Measurements from ENCODE around the gene CDK6. TPM values are rescaled to one million over a fixed set of nuclear protein-coding genes. Genes with fewer than 3 reads are reported as not detected.

Gene CDK6
- total RNA-seq, 4 donors from 2014 or later, result 19.7 to 51.1 (median 33.8) TPM

DNA sequence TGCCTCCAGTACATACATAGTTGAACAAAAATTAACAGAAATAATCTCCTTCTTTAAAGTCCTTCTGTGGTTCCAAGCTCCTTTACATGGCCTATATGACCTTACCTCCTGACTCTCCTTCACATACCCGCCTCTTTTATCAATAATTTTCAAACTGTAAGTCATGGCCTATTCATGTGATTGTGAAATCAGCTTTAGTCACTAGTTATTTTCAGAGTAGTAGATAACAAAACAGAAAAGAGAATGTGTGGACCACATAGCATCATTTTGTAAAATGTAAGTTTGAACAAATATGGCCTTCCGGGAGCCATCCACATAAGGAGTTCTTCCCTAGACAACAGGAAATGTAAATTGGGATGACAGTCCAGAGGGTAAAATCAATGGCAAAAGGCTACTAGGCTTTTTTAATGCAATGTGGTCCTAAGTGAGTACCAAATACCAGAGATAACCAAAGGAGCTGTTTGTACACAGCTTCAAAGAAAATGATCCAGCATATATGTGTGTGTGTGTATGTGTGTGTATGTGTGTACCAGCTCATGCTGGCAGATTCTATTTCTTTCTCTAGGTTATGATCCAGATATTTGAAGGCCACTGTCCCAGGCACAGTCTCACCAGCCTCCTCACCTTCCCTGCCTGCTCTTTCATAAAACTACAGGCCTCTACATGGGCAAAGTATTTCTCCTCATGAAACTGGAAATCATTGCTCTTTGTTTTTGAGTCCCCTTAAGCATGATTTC lies 233.9 kb downstream of the CDK6 start:
- 68 to 86% methylated on average over 1 to 2 of the region's 2 CpGs for WGBS, 2 donors (ENCODE audit: low coverage in 1 of 2)
- no peak for ATAC-seq
- no peaks in the 10 kb centered on the region for H3K4me1 ChIP-seq

DNA sequence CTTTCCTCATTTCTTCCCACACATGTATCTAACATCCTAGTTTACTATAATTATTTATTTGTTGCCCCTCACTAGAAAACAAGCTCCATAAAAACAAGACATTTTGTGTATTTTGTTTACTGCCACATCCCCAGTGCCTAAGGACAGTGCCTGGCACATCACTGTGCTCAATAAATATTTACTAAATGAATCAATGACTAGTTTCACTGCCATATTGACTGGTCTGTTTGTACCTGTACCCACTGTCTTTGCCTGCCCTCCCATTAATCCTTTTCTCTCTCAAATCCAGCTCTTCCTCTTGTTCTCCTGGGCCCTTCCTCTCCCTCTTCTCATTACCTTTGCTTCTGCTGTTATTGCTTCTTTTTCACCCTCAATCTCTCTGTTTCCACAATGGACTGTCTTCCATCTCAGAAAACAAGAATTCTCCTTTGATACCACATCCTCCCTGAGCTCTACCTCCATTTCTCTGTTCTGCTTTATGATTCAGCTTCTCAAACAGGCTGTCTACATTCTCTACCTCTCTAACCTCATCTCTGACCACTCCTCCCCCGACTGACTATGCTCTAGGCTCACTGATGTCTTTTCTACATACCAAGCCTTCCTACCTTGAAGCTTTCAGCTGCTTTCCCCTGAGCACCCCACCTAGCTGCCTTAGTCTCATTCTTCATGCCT lies 237.9 kb downstream of the CDK6 start:
- WGBS, 2 donors (ENCODE audit: low coverage in 1 of 2), result 40 to 46% methylated on average over 1 of the region's 1 CpG
- Histone ChIP-seq H3K4me3 (no peak overlapping the region), H3K4me1 (no peaks in the 10 kb centered on the region), H3K27me3 (no peaks in the 10 kb centered on the region), H3K36me3 (no peaks in the 10 kb centered on the region), H3K27ac (no peak overlapping the region), H3K9me3 (no peaks in the 10 kb centered on the region)
- ATAC-seq, result no peak
- TF ChIP-seq, protein P1, sequence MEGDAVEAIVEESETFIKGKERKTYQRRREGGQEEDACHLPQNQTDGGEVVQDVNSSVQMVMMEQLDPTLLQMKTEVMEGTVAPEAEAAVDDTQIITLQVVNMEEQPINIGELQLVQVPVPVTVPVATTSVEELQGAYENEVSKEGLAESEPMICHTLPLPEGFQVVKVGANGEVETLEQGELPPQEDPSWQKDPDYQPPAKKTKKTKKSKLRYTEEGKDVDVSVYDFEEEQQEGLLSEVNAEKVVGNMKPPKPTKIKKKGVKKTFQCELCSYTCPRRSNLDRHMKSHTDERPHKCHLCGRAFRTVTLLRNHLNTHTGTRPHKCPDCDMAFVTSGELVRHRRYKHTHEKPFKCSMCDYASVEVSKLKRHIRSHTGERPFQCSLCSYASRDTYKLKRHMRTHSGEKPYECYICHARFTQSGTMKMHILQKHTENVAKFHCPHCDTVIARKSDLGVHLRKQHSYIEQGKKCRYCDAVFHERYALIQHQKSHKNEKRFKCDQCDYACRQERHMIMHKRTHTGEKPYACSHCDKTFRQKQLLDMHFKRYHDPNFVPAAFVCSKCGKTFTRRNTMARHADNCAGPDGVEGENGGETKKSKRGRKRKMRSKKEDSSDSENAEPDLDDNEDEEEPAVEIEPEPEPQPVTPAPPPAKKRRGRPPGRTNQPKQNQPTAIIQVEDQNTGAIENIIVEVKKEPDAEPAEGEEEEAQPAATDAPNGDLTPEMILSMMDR (IDR thresholded peaks at IDR 0.05), result no peak
- no peak for TF ChIP-seq POLR2A (IDR thresholded peaks at IDR 0.05)
- no peak for TF ChIP-seq EP300 (IDR thresholded peaks at IDR 0.05)
- no peak for TF ChIP-seq POLR2AphosphoS5 (IDR thresholded peaks at IDR 0.05)

More for the DNA sequence above, 233.9 kb downstream of the CDK6 start:
- TF ChIP-seq, protein P1 (IDR thresholded peaks at IDR 0.05), result no peak
- TF ChIP-seq POLR2A (IDR thresholded peaks at IDR 0.05) (no peak), POLR2AphosphoS5 (IDR thresholded peaks at IDR 0.05) (no peak), EP300 (IDR thresholded peaks at IDR 0.05) (no peak)
- Histone ChIP-seq H3K36me3 (no peaks in the 10 kb centered on the region), H3K9me3 (no peaks in the 10 kb centered on the region), H3K4me3 (no peak overlapping the region), H3K27ac (no peak overlapping the region), H3K27me3 (no peaks in the 10 kb centered on the region)

DNA sequence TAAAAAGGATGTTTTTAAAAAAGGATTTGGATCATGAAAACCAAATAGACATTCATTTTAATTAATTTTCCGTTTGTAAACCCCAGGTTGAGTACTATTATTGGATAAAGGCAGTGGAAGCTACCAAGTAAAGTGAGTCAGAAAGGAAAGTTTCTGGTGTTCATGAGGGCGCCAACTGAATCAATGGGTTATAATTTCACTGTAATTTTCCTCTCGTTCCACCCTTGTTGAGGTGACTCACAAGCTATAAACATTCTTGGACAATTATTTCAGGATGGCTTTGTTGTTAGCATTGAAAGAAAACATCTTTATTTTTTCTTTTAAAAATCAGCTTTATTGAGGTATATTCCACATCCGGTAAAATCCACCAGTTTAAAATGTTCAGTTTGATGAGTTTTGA lies 241.1 kb downstream of the CDK6 start:
- no peak for ATAC-seq
- no peaks in the 10 kb centered on the region for H3K27me3 ChIP-seq
- TF ChIP-seq EP300 (IDR thresholded peaks at IDR 0.05) (no peak), POLR2A (IDR thresholded peaks at IDR 0.05) (no peak), POLR2AphosphoS5 (IDR thresholded peaks at IDR 0.05) (no peak)
- TF ChIP-seq, protein P1 (IDR thresholded peaks at IDR 0.05), result no peak
- H3K9me3 ChIP-seq, result no peaks in the 10 kb centered on the region
- H3K36me3 ChIP-seq, result no peaks in the 10 kb centered on the region
- no peak overlapping the region for H3K4me3 ChIP-seq
- peaks cover 0 to 8% (median 3%) of the 10 kb centered on the region in 3 donors for H3K4me1 ChIP-seq
- no peak overlapping the region for H3K27ac ChIP-seq
- 62 to 69% methylated on average over 4 of the region's 4 CpGs for WGBS, 2 donors (ENCODE audit: low coverage in 1 of 2)

DNA sequence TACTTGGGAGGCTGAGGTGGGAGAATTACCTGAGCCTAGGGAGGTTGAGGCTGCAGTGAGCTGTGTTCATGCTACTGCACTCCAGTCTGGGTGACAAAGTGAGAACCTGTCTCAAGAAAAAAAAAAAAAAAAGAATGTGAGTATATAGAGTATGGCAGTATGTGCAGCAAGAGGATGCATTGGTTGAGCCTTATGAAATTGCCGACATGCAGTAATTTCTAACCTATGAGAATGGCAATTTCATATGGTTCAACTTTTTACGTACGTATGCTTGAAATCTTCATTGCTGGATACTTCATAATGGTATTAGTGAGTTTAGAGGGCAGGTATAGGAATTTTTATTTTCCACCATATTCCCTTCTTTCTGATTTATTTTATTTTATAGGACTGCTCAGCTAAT lies 241.6 kb downstream of the CDK6 start:
- H3K4me3 ChIP-seq, result no peak overlapping the region
- no peaks in the 10 kb centered on the region for H3K9me3 ChIP-seq
- H3K27me3 ChIP-seq, result no peaks in the 10 kb centered on the region
- WGBS, 2 donors (ENCODE audit: low coverage in 1 of 2), result 93 to 94% methylated on average over 3 of the region's 3 CpGs
- no peak for ATAC-seq
- peaks cover 0 to 8% (median 3%) of the 10 kb centered on the region in 3 donors for H3K4me1 ChIP-seq
- H3K27ac ChIP-seq, result no peak overlapping the region
- no peaks in the 10 kb centered on the region for H3K36me3 ChIP-seq
- TF ChIP-seq POLR2AphosphoS5 (IDR thresholded peaks at IDR 0.05), result no peak
- no peak for TF ChIP-seq EP300 (IDR thresholded peaks at IDR 0.05)
- TF ChIP-seq, protein P1 (IDR thresholded peaks at IDR 0.05), result no peak
- TF ChIP-seq POLR2A (IDR thresholded peaks at IDR 0.05), result no peak

All from gastroesophageal sphincter (tissue), 4 donors.